GM21619 (cell line): ENCODE data around the gene LDLRAD4.

Experiments used
- ATAC-seq: cut with Tn5 transposase; IDR thresholded peaks from one replicate; pipeline ENCODE4 v1.9.1; 2021; ENCODE audit not compliant: unreplicated experiment

Gene LDLRAD4

DNA sequence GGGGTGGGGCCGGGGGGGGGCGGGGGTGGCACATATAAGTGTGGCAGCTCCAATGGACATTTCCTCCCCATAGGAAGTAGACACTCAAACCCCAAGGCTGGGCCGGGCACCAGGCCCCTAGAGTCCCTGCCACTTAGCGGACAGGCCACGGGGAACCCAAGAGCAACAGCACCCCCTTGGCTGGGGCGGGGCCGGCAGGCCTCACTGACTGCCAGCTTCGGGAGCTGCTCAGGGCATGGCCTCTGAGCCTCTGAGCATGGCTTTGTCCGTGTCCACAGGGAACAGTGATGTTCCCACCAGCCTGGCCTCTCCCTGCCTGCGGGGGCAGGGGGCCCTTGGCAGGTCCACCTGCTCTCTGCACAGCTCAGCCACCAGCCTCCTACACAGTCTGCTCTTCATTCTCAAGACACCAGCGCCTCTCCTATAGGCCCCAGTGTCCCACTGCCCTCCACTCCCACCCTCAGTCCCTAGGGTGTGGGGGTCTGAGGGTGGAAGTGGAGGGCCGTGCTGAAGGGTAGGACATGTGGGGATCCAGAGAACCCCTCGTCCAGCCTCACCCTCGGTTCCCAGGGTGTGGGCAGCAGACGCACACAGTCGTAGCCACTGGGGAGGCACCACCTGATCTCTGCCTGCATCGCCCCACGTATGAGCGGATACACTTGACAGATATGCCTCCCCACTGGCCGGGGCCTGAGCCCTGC lies 401.1 kb downstream of the LDLRAD4 start:
- ATAC-seq = no peak

- no peak for ATAC-seq
These were observed 401.7 kb downstream of the LDLRAD4 start for GRCh38 chr18:13620206-13620672.

DNA sequence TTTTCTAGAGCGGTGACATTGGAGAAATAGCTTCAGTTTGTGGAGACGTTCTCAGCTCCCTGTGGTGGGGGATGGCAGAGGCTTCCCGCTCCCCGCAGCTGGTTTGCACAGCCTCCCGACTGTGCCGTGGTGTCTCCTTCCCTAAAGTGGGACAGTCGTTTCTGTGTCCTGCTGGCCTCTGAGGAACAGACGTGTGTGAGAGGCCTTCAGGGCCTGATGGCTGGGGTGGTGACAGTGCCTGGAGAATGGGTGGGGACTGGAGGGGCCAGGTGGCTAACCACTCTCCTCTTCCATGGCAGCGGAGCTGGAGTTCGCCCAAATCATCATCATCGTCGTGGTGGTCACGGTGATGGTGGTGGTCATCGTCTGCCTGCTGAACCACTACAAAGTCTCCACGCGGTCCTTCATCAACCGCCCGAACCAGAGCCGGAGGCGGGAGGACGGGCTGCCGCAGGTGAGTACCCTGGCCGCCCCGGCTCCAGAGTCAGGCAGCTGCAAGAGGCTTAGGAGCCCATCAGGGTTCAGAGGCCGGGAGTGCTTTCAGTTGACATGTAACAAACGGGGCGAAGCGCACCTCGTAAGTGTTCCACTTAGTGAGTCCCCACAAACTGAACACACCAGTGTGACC lies 402.4 kb downstream of the LDLRAD4 start:
- ATAC-seq = no peak

DNA sequence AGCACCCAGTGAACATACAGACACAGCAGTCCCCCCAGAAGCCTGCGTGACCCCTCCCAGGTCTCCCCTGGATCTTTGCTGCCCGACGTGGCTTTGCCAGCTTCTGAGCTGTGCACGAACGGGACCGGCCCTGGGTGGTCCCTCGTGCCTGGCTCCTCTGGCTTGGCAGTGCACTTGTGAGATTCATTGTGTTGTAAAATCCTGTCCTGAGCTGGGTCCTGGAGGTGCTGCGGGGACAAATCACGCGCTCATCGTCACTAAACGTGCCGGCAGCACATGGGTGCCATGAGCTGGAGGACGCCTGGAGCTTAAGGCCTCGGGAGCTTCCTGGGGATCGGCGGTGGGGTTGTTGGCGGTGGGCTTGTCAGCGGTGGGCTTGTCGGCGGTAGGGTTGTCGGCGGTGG lies 402.9 kb downstream of the LDLRAD4 start:
- ATAC-seq = no peak

GRCh38 chr18:13621886-13622619 lies 403.5 kb downstream of the LDLRAD4 start:
- no peak for ATAC-seq

DNA sequence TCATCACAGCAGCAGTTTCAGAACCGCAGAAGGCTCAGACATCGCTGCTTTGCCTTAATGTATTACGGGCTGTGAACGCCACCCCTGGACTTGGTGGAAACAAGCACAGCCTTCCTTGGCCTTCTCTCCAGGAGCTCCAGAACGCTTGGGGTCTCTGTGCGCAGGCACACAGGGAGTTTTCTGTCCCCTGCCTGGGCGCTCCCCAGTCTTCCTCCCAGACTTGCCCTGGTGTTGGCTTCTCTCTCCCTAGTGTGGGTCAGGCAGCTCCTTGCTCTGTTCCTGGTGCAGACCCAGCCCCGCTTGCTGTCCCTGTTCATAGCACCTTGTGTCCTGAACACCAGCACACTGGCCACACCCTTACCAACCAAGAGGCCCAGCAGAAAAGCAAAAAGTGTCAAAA lies 404.2 kb downstream of the LDLRAD4 start:
- ATAC-seq = no peak

DNA sequence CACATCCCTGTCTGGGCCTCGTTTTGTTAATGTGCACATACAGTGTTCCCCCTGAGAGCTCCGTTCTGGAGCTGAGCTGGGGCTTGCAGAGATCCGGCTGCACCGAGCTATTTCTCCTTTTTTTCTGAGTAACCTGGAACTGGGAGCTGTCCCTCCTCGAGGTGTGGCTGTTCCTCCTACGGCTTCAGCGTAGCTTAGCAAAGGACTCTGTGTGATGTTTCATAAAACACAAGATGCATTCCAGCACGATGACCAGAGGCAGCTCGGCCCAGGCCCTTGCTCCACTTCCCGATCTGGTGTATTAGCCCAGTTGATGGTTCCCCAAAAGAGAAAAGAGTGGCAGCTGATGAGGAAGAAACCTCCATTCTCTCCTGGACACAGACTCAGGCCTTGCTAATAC lies 404.8 kb downstream of the LDLRAD4 start:
- ATAC-seq = no peak

- ATAC-seq = no peak
These were observed 405.3 kb downstream of the LDLRAD4 start for GRCh38 chr18:13623871-13624270.

GRCh38 chr18:13624563-13625237 lies 406.1 kb downstream of the LDLRAD4 start:
- no peak for ATAC-seq

DNA sequence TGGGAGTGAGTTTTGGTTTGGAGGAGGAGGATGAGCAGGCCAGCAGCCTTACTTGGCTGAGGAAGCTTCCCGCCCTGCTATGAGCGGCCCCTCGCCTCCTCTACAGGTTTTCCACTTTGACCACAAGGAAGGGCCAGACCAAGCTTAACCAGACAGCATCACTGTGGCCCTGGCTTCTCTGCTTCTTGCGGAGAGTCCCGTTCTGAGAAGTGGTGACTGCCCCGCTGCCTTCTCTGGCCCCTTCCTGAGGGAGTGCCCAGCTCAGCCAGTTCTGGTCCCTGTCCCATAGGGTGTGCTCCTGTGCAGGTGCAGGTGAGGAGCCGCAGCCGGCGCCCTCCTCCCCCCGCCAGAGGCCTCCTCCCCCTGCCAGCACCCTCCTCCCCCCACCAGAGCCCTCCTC lies 406.8 kb downstream of the LDLRAD4 start:
- ATAC-seq = no peak

GRCh38 chr18:13625843-13626543 lies 407.4 kb downstream of the LDLRAD4 start:
- no peak for ATAC-seq

- ATAC-seq = no peak
These were observed 408.0 kb downstream of the LDLRAD4 start for GRCh38 chr18:13626544-13626908.

GRCh38 chr18:13627639-13628038 lies 409.1 kb downstream of the LDLRAD4 start:
- no peak for ATAC-seq

DNA sequence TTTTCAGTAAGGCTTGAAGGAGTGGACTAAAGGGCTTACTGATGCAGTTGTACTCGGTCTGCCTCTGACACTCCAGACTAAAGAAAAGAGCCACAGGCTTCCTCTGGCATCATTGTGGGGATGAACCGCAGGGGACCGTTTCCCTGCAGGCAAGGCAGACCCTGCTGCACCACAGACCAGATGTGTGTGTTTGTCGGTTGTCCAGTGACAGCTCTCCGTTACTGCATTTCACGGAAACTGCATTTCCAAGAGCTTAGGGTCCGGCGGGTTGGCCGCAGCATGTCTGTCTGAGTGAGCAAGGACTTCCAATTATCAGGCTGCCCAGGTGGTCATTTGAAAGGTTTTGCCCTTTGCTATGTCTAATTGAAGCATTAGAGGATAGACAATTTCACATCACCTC lies 409.7 kb downstream of the LDLRAD4 start:
- ATAC-seq = no peak

DNA sequence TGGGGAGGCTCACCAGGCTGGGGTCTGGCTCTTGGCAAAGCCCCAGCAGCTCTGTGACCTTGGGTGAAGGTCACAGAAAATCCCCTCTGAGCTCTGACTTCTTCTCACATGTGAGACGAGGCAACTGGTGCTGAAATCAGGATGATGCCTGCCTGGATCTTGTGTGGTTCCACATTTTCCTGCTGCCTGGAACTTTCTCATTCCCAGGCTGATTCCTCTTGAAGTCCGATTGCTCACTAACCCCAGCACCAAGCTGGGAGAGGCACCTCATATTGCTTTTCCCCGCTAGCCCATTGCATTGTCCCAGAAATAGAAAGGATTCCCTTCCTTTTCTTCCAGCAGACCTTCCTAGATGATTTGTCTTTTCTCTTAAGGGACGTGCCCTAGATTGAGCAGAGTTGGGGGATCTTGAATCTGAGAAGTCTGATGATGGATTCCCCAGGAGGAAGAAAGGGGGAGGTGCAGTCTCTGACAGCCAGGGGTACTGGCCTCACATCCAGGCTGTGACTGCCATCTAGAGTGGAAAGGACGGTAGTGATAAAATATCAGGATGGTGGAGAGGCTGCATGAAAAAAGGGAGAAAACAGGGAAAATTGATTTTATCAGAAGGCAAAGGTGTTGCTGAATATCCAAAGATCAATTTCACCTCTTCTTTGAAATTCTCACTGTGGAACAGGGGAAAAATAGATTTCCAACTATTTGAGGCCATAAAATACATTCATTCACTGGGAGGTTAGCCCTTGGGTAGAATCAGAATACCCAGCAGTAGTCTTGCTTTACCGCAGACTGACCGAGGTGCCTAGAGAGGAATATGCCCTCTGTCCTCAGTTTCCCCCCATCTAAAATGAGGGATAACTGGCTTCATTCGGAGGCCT lies 411.5 kb downstream of the LDLRAD4 start:
- peak; percentile 68 for ATAC-seq

DNA sequence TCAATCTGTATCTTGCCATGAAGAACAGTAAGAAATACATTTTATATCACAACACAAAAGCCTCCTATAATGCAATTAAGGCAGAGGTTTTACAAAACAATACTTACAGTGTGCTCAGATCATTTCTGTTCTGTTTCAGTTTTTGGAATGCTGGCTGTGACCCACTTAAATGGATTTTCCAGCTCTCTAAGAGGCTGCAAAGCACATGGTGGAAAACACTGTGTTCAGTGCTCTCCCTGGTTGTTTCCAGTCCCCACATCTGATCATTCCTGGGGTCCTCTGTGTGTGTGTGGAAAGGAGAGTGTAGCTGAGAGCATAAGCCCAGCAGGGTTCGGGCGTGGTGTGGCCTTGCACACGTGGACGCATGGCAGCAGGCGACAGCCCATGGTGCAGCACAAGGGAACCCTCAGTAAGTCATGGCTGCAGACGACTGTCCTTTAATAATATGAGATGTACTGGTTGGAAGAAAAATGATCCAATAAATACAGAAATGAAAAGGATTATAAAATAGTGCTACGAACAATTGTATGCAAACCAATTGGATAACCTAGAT lies 412.2 kb downstream of the LDLRAD4 start:
- no peak for ATAC-seq

DNA sequence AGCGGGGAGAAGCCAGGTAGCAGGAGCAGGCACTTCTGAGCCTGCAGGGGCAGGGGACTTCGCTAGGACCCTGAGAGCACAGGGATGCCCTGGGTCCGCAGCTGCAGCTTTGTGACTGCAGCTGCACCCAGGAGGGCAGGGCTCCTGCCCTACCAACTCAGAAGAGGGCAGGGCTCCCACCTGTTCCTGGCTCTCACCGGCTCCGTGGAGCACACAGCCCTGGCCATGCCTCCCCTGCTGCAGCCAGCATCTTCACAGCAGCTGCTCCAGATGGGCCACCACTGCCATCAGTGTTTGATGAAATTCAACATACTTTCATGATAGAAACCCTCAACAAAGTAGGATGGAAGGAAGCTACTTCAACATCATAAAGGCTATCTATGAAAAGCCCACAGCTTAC lies 415.1 kb downstream of the LDLRAD4 start:
- ATAC-seq = no peak

DNA sequence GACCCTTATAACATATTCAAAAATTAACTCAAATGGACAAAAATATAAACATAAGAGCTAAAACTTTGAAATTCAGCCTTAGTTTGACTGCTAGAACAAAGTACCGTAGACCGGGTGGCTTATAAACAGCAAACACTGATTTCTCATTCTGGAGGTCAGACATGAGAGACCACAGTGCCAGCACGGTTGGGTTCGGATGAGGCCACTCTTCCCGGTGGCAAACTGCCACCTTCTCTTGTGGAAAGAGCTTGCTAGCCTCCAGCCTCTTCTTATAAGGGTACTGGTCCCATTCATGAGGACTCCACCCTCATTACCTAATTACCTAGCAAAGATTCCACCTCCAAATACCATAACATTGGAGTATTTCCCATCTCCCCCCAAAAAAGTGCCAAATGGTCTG lies 416.5 kb downstream of the LDLRAD4 start:
- ATAC-seq = no peak

DNA sequence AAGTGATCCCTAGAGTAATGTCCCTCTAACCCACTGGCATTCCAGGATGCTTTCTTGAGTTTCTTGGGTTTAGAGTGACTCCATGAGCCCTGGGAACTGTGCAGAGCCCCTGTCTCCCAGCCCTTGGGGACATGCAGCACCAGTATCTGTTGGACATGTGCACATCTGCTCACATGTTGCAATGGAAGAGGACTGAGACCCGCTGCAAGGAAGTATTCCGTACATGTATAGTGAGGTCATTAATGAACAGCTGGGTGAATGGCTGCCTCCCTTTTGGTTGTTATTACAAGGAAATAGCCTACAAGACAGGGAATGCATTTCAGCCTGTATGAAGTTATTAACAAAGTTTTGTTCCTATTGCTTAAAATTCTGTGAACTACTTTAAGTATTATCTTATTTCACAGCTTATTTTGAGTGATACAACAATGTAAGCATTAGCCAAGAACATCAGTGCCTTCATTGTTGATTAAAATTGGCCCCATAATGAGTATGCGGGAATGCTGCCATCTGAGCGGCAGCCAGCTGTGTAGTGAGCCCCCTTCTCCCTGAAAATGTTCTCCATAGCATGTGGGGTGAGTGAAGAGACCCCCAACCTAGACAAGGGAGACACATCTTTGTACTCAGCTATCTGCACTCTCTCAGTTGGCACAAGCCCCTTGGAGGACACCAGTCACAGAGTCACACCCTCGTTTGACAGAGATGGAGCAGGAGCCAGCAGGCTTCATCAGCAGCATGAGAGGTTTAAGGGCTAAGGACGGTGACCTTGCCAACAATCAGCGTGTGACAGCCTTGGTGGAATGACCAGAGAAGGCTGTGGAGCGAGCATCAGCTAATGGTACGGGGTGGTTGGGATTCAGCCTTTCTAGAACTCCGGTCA lies 420.4 kb downstream of the LDLRAD4 start:
- no peak for ATAC-seq
